ENCODE data around the gene TFF3. TPM values are rescaled to one million over a fixed set of nuclear protein-coding genes. Genes with fewer than 3 reads are reported as not detected.
A peak's percentile ranks its signal among the peaks of the same experiment; 100 is the strongest.

Gene TFF3, protein sequence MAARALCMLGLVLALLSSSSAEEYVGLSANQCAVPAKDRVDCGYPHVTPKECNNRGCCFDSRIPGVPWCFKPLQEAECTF
- total RNA-seq: 0.40 and 0.87 TPM in 2 replicates

DNA sequence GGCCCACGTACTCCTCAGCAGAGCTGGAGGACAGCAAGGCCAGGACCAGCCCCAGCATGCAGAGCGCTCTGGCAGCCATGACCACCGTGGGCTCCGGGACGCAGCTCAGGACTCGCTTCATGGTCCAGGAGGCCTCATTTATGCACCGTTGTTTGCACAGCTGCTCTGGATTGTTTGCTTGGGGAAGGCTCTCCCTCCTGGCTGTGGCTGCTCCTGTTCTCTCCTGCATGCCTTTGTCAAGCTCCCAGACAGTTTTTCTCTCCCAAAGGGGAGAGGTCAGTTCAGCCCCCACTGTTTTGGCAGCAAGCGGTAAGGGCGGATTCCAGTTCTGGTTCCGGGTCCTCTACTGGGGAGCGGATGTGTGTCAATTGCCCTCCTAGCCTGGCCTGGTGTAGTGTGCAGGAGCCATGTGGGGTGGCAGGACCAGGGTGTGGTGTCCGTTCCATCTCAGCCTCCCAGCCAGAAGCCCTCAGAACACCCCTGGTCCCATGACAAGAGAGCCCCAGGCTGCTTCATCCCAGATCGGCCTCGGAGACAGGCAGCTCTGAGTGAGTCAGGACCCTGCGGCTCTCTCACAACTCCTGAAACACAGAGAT is at the start of gene TFF3:
TFF3 (minus strand) TSS at position 114 of the 596 bp plus-strand sequence; CDS start at position 79, 35 bp downstream.
- DNase-seq (ENCODE audit: low read depth): peak; percentile 14

DNA sequence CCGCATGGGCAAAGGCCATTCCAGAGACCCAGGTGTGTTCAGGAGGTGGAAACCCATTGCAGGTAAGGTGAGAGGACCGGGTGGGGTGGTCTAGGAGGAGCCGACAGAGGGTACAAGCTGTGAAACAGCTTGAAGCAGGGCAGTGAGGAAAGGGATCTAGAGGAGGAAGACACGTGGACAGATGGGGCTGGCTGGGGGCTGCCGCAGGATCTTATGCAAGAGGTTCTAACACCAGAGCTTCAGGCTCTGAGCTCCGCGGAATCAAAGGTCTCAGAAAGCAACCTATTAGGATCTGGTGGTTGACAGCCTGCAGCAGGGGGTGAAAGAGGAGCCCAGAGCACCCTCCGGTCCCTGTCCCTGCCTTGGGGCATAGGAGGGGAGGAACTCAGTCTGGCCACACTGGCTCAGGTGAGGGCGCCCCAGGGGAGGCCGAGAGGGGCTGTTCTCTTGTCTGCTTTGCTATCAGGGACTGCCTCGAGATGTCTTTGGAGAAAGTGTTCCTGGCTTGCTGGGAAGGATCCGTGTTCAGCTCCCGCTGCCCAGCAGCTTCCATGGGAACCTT is 49.2 kb upstream of the TFF3 start:
- DNase-seq (ENCODE audit: low read depth): no peak

DNA sequence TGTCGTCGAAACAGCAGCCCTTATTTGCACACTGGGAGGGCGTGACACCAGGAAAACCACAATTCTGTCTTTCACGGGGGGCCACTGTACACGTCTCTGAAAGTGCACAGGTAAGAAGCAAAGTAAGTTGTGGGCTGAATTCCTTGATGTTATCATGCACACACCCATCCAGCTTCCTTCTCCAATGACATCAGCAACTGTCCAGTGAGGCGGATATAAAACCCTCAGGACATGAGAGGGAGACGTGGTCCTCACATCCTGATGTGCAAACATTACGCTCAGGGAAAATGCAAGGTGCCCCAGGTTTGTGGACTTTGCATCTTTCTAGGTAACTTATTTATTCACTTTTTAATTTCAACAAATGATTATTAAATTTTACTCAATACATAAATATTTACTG is 48.1 kb upstream of the TFF3 start:
- DNase-seq (ENCODE audit: low read depth): peak; percentile 21

DNA sequence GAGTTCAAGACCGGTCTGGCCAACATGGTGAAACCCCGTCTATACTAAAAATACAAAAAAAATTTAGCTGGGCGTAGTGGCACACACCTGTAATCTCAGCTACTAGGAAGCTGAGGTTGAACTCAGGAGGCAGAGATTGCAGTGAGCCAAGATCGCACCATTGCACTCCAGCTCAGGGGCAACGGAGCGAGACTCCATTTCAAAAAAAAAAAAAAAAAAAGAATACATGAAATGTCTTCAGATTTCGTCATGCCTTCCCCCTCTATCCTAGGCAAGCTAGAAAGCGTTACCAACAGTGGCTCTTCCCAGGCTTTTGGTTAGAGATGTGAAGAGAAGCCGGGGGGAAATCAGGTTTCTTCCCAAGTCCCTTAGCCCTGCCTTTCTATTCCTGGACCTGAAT is 47.5 kb upstream of the TFF3 start:
- no peak for DNase-seq (ENCODE audit: low read depth)

DNA sequence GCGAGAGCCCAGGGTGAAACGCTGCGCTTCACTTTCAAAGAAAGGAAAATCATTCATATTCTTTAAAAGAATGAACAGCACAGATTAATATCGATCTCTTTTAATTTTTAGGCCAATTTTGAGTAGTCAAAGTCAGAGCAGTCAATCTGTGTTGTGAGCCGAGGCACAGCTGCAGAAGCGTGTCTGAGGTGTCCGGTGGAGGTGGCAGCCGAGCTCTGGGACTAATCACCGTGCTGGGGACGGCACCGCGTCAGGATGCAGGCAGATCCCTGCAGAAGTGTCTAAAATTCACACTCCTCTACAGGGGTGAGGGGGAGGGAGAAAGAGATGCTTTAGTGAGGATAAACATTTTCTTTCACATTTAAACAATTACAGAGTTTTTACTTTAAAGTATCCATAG is 47.0 kb upstream of the TFF3 start:
- DNase-seq (ENCODE audit: low read depth): no peak

DNA sequence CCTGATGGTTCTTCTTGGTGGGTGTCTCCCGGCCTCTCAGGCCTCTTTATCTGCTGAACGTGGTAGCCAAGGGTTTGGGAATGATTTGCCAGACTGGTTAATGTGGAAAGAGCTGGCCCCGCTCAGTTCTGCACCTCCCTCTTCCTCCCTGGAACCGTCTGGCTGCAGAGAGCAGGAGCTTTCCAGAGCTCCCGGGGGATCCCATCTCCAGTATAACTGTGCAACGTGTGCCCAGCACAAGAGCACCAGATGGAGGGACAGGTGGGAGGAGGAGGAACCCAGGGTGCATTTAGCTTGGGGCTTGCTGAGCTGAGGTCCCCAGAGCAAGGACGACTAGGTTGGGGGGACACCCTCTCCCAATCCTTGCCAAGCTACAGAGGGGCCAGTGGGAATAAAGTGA is 46.1 kb upstream of the TFF3 start:
- no peak for DNase-seq (ENCODE audit: low read depth)

DNA sequence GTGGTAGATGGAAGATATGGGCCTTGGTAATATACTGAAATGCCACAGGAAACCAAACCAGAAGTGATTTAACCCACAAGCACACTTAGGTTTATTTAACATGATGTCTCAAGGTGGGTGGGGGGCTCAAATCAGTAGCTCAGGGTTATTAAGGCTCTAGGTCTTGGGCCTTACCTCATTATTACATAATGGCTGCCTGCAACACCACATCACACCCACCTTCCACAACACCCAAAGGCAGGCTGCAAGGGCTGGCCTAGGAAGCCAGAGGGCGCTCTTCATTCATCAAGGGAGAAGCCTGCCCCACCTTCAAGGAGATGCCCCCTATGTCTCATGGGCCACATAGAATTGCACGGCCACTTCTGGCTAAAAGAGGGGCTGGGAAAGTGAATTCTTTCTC is 45.1 kb upstream of the TFF3 start:
- no peak for DNase-seq (ENCODE audit: low read depth)

DNA sequence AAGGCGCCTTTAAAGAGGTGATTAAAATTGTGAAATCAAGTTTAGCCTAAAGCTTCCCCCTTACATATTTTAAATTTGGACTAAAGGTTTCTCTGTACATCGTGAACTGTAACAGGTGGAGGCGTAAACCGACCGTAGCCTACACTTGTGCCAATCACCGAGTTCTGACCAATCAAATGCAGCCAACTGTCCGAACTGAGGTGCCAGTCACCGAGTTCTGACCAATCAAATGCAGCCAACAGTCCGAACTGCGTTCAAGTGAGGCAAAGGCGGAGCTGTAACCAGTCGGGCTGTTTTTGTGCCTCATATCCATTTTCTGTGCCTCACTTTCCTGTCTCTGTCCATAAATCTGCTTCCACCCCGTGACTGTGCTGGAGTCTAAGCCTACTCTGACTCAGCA is 43.7 kb upstream of the TFF3 start:
- no peak for DNase-seq (ENCODE audit: low read depth)

DNA sequence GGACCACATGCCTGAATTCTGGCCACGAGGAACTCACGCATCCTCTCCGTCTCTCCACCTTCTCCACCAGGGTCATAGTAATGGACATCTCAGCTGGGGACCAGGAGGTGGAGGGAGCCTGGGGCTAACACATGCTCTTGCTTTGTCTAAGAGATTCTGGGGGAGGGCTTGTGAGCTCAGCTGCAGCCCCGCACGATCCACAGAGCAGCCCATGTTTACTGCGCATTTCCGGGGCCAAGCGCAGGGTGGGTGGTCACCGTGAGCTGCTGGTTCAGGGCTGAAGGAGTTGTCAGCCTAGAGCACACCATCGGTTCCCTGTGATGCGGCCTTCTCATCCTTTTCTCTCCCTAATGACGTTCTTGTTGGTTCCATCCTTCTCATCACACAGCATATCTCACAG is 43.1 kb upstream of the TFF3 start:
- no peak for DNase-seq (ENCODE audit: low read depth)

DNA sequence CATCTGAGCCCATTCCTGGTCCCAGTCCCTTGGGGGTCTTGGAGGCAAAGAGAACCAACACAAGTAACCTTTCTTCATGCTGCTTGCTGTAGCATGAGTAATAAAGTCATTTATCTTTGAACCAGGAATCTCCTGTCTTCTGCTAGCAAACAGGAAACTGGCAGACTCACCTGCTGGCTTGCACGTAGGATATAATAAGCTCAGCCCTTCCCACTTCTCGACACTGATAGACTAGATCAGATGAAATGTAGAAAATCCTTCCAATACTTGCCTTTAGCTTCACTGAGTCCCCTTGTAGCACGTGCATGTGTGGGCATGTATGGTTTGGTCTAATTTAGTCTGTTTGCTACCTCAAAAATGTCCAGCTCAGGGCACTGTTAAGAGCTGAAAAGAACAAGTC is 42.1 kb upstream of the TFF3 start:
- DNase-seq (ENCODE audit: low read depth): no peak

DNA sequence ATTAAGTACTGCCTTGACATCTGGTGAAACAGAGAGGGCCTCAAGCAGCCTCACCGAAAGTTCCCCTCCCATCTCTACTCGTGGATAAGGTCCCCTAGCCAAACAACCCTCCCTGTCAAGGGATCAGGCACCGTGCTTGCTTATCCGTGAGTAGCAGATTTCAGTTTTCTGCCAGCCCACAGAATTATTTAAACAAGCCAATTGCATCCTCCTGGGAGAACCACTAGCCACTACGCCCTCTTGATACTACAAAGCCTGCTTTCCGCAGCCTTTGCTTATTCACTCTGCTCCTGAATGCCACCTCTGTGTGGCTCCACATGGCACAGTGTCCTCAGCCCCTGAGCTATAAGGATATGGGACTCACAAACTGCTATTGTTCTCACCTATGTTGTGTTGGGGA is 41.4 kb upstream of the TFF3 start:
- no peak for DNase-seq (ENCODE audit: low read depth)

DNA sequence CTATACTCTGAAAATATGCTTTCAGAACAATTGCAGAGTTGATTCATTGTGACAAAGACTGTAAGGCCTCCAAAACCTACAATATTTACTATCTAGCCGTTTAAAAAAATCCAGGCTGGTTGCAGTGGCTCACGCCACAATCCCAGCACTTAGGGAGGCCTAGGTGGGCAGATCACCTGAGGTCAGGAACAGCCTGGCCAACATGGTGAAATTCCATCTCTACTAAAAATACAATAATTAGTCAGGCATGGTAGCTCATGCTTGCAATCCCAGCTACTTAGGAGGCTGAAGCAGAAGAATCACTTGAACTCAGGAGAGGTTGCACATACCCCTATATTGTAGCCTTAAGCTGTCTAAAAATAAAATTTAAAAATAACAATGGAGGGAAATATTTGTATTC is 40.8 kb upstream of the TFF3 start:
- DNase-seq (ENCODE audit: low read depth): peak; percentile 19

DNA sequence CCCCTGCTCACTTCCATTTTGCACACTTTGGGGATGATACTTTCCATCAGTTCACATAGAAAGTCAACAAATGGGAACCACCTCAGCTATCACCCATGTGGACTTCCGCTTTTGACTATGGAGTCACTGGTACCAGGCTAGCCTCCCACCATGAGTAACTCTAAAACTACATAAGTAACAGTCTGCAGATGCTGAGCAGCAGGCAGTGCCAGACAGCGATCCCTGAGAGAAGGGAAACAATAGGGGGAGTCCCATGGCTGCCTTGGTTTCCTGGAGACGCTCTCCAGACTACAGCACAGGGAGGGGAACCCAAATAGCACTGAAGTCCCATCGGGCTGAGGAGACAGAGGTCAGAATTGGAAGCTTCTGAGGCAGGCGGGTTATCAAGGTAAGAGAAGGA is 38.4 kb upstream of the TFF3 start:
- DNase-seq (ENCODE audit: low read depth): no peak

DNA sequence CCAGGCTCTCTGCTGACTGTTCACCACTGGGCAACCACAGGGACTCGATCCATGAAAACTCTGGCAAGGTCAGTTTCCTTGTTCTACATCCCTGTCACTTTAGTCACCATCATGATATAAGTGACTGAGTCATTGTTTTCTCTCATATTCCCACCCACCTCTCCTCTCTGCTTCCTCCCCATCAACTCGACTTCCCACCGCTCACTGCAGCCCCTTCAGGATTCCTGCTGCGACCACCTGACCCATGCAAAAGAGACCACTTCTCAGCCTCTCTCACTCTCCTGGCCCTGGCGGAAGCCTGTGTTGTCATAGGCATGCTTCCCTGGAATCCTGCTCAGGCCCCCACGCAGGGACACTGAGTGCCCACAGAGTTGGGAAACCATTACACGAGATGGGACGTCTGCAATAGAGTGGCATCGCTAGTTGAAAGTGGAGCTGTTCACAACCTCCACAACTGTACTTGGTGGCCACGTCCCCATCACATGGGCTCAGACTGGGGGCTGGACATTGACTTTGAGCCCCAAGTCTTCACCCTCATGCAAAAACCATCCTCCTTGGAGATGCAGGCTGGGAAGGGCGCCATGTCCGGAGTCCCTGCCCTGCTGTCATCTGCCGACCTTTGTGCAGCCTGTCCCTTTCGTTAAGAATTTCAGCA is 37.4 kb upstream of the TFF3 start:
- DNase-seq (ENCODE audit: low read depth): no peak

DNA sequence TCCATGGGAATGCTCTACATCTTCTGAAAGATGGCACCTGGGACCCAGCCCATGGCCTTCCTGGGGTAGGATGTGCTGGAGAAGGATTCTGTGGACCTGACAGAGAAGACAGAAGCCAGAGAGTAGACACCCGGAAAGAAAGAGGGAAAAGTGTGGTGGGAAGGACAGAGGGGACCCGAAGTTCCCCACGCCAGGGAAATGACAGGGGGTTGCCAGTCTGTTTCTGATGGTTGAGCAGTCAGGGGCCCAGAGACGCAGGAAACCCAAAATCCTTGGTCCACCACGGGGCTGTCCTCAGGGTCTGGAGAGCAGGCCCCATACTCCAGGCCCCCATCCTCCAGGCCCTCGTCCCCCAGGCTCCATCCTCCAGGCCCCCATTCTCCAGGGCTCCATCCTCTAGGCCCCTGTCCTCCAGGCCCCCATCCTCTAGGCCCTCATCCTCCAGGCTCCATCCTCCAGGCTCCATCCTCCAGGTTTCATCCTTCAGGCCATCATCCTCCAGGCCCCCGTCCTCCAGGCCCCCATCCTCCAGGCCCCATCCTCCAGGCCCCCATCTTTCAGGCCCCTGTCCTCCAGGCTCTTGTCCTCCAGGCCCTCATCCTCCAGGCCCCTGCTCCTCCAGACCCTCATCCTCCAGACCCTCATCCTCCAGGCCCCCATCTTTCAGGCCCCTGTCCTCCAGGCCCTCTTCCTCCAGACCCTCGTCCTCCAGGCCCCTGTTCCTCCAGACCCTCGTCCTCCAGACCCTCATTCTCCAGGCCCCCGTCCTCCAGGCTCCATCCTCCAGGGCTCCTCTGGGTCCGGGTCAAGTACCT is 36.6 kb upstream of the TFF3 start:
- no peak for DNase-seq (ENCODE audit: low read depth)

DNA sequence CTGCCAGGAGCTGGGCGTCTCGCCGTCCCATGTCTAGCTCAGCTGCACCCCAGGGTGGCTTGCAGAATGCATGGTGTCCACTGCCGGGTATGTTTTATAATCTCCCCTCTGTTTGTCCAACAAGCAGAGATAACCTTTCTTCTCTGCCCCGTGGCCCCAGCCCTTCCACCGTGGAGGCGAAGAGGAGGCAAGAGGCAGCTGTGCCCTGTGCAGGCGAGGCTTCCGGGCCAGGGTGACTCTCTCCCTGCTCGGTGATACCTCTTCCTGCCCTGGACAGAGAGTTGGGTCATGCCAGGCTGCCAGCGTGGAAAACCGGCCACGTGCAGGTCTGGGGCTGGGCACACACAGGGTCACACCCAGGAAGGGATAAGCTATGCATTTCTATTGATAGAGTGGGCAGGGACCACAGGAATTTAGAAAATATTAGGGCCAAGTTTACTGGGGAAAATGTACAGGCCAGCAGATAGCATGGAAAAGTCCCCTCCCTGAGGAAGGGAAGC is 35.8 kb upstream of the TFF3 start, which contains the start of gene TFF2:
TFF2 (minus strand) TSS at position 68 of the 500 bp plus-strand sequence; CDS start at position 31, 37 bp downstream.
- peak; percentile 18 for DNase-seq (ENCODE audit: low read depth)

DNA sequence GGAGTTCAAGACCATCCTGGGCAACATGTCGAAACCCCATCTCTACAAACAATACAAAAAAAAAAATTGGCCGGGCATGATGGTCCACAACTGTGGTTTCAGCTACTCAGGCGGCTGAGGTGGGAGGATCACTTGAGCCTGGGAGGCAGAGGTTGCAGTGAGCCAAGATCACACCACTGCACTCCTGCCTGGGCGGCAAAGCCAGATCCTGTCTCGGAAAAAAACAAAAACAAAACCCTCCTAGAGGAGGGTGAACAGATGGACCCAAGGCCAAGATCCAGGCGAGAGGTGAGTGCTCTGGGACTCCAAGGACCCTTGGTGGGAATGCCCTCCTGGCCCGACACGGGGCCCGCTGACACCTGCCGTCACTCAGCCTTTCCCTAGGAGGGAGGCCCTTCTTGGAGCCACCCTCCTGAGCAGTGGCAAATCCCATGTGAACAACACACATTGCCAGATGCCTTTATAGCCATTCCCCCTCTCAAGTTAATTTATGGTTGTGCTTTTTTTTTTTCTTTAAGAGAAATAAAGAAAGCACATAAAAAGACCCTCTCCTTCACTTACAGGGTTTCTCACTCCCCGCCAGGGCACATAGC is 35.2 kb upstream of the TFF3 start:
- no peak for DNase-seq (ENCODE audit: low read depth)

DNA sequence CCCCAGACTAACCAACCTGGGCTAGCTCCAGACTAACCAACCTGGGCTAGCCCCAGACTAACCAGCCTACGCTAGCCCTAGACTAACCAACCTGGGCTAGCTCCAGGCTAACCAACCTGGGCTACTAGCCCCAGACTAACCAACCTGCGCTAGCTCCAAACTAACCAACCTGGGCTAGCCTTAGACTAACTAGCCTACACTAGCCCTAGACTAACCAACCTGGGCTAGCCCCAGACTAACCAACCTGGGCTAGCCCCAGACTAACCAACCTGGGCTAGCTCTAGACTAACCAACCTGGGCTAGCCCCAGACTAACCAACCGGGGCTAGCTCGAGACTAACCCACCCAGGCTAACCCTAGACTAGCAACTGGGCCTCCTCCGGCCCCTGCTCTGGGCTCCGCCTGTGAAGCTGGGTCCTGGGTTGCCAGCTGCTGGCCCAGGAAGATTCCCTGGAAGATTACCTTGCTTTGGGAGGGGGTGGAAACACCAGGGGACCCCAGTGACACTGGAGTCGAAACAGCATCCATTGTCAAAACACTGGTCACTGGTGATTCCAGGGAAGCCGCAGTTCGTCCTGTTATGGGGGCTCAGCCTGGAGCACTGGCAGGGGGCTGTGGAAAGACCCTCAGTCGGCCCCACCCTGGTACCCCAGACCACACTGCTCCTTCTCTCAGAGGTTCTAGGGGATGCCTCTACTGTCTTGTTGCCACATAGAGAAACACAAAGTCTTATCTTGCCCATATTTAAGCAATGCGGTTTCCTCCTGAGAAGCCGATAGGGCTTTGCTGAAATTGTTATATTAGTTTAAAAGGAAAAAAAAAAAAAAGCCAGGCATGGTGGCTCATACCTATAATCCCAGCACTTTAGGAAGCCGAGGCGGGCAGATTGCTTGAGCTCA is 34.5 kb upstream of the TFF3 start:
- no peak for DNase-seq (ENCODE audit: low read depth)

DNA sequence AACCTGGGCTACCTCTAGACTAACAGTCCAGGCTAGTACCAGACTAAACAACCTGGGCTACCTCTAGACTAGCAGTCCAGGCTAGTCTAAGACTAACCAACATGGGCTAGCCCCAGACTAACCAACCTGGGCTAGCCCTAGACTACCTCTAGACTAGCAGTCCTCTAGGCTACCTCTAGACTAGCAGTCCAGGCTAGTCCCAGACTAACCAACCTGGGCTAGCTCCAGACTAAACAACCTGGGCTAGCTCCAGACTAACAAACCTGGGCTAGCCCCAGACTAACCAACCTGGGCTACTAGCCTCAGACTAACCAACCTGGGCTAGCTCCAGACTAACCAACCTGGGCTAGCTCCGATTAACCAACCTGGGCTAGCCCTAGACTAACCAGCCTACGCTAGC is 33.6 kb upstream of the TFF3 start:
- DNase-seq (ENCODE audit: low read depth): no peak

DNA sequence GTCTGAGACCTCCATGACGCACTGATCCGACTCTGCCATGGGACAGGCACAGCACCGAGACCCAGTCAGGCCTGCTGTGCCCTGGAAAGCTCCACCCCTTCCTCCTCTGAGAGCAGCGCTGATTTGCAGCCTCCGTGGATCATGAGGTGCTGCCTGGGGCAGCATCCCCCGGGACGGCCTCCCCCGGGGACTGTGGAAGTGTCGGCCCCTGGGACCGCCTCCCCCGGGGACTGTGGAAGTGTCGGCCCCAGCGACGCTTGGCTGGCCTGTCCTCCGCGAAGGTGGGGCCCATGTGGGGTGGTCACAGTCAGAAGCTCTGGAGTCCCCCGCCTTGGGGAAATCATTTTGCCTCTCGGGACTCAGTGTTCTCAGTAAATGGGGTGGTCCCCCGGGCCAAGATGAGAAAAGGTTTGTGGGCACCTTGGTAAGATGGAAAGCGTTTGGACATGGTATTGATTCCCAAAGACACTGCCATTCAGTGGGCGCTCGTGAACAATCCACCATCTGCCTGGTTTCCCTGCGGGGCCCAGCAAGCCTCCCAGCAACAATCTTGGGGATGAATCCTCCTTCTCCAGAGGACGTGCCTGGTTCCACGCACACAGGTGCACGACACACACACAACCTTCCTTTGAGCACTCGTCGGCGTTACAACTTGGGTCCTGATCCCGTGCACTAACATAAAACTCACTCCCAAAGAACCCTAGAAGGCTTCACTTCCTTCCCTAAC is 32.6 kb upstream of the TFF3 start:
- DNase-seq (ENCODE audit: low read depth): no peak
